Measurements from ENCODE around the gene ARHGAP26.

ARHGAP26 gene

DNA sequence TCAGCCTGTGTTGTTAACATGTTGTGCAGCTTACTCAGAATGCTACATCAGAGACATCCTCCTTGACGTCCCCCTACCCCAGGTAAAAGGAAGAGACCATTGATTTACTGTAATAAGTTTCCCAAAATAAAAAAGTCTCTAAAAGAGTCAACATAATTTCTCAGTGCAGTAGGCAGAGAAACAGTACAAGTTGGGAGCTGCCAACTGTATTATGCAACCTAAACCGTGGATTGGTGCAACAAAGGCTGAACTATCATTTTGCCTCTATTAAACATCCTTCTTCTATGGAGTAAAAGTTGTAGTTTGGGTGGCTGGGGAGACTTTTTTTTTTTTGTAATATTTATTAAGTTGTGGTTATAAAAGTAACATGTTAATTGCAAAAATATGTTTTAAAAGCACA lies 425.3 kb downstream of the ARHGAP26 start:
- no peak for DNase-seq (ENCODE audit: extremely low read depth, low read depth)
- TF ChIP-seq, protein P1, sequence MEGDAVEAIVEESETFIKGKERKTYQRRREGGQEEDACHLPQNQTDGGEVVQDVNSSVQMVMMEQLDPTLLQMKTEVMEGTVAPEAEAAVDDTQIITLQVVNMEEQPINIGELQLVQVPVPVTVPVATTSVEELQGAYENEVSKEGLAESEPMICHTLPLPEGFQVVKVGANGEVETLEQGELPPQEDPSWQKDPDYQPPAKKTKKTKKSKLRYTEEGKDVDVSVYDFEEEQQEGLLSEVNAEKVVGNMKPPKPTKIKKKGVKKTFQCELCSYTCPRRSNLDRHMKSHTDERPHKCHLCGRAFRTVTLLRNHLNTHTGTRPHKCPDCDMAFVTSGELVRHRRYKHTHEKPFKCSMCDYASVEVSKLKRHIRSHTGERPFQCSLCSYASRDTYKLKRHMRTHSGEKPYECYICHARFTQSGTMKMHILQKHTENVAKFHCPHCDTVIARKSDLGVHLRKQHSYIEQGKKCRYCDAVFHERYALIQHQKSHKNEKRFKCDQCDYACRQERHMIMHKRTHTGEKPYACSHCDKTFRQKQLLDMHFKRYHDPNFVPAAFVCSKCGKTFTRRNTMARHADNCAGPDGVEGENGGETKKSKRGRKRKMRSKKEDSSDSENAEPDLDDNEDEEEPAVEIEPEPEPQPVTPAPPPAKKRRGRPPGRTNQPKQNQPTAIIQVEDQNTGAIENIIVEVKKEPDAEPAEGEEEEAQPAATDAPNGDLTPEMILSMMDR (IDR thresholded peaks at IDR 0.05; ENCODE audit: low read depth, low read length, missing control alignments), result no peak
- H3K4me3 ChIP-seq (replicated peaks; ENCODE audit: low read depth, low read length), result no peak overlapping the region

DNA sequence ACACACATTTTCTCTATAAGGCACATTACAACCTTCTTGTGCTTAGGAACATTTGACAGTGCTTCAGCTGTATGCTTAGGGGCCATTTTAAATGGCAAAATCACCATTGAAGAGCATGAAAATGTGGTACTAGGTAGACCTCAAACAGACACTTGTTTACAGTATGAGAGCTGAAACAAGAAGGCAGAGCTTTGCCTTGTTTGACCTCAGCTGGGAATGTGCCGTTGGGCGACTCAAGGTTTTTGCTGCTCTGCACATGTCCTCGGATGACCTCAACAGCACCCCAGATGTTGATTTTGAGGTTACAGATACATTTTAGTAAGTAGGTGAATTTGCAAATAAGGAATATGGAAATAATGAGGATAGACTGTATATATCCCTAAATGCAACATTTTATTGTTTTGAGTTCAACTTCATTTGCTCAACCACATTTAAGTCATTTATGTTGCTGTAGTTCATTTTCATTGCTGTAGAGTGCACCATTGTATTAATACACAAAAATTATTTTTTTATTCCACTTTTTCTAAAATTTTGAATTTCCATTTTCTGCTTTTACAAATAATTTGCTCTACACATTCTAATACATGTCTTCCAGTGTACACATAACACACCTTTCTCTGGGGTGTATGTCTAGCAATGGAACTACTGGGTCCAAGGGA lies 426.6 kb downstream of the ARHGAP26 start:
- no peak overlapping the region for H3K4me3 ChIP-seq (replicated peaks; ENCODE audit: low read depth, low read length)
- TF ChIP-seq, protein P1 (IDR thresholded peaks at IDR 0.05; ENCODE audit: low read depth, low read length, missing control alignments), result no peak
- DNase-seq (ENCODE audit: extremely low read depth, low read depth), result no peak

DNA sequence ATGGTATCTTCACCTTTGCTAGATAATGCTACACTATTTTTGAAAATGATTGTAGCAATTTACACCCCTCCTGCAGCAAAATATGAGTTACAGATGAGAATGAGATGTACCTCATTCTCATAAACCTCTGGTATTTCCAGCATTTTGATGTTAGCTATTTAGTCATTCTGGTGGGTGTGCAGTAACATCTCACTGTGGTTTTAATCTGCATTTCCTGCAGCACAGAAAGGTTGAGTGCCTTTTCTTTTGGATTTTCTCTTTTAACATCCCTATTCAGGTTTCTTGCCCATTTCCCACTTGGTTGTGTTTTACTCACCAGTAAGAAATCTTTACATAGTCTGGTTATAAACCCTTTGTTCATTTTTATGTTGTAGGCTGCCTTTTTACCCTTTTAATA lies 427.1 kb downstream of the ARHGAP26 start:
- DNase-seq (ENCODE audit: extremely low read depth, low read depth), result no peak
- H3K4me3 ChIP-seq (replicated peaks; ENCODE audit: low read depth, low read length), result no peak overlapping the region
- TF ChIP-seq, protein P1 (IDR thresholded peaks at IDR 0.05; ENCODE audit: low read depth, low read length, missing control alignments), result no peak

DNA sequence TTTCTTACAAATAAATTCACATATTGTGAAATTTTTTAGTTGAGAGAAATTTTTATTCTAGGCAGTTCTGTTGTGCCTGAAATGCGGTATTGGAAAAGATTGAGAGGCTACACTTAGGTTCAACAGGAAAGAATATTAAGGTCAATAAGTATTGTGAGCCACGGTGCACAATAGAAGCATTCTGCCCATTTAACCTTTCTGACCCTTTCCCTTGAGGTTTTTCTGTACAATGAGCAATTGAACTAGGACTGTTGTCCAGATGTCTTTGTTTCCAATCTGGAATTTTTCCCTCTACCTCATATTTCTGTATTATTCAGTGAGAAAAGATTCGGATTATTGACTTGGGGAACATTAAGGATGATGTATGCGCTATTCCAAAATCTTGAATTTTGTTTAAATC lies 428.2 kb downstream of the ARHGAP26 start:
- peak; percentile 40 for DNase-seq (ENCODE audit: extremely low read depth, low read depth)
- H3K4me3 ChIP-seq (replicated peaks; ENCODE audit: low read depth, low read length), result no peak overlapping the region
- TF ChIP-seq, protein P1 (IDR thresholded peaks at IDR 0.05; ENCODE audit: low read depth, low read length, missing control alignments), result no peak

- TF ChIP-seq, protein P1 (IDR thresholded peaks at IDR 0.05; ENCODE audit: low read depth, low read length, missing control alignments), result no peak
- DNase-seq (ENCODE audit: extremely low read depth, low read depth), result no peak
- no peak overlapping the region for H3K4me3 ChIP-seq (replicated peaks; ENCODE audit: low read depth, low read length)
Measured at GRCh38 chr5:143199161-143199560, 429.0 kb downstream of the ARHGAP26 start.

GRCh38 chr5:143199843-143200242 lies 429.7 kb downstream of the ARHGAP26 start:
- no peak overlapping the region for H3K4me3 ChIP-seq (replicated peaks; ENCODE audit: low read depth, low read length)
- TF ChIP-seq, protein P1 (IDR thresholded peaks at IDR 0.05; ENCODE audit: low read depth, low read length, missing control alignments), result no peak
- DNase-seq (ENCODE audit: extremely low read depth, low read depth), result no peak

Measured in HFF-Myc (cell line).